ENCODE results near the gene ZNF835. TPM values are rescaled to one million over a fixed set of nuclear protein-coding genes. Genes with fewer than 3 reads are reported as not detected.
A peak's percentile ranks its signal among the peaks of the same experiment; 100 is the strongest.

The ZNF835 gene
- polyA plus RNA-seq, 1 of the 3 experiments (the other 2 are of a cell fraction): not detected

- H3F3A ChIP-seq (replicated peaks; ENCODE audit: insufficient read depth): no peaks in the 10 kb centered on the region
- H3K4me3 ChIP-seq (ENCODE audit: low read depth in 2 of 2, low read length in 1 of 2): no peak overlapping the region; a peak in 1 of 4 replicates
- no peaks in the 10 kb centered on the region for H3K4me1 ChIP-seq (ENCODE audit: control insufficient read depth in 1 of 2, insufficient read depth in 2 of 2, low read depth in 1 of 2, low read length in 1 of 2)
- H3K9ac ChIP-seq: no peak overlapping the region
- no peaks in the 10 kb centered on the region for H3K27me3 ChIP-seq (ENCODE audit: insufficient read depth)
- no peak overlapping the region for H3K27ac ChIP-seq (ENCODE audit: low read depth in 2 of 2, low read length in 1 of 2)
- no peak for TF ChIP-seq IRF3 (IDR thresholded peaks at IDR 0.05; ENCODE audit: low read depth, low read length)
- TF ChIP-seq MAX (IDR thresholded peaks at IDR 0.05; ENCODE audit: low read depth): no peak
- TF ChIP-seq SIN3A (IDR thresholded peaks at IDR 0.05; ENCODE audit: borderline replicate concordance, low read depth, low read length): no peak
- no peak for TF ChIP-seq TAF1 (IDR thresholded peaks at IDR 0.05; ENCODE audit: borderline replicate concordance, low read depth, low read length)
- TF ChIP-seq RXRA (IDR thresholded peaks at IDR 0.05; ENCODE audit: borderline replicate concordance, low read depth): no peak
- TF ChIP-seq RAD21 (IDR thresholded peaks at IDR 0.05; ENCODE audit: low read length): no peak
- TF ChIP-seq NRF1 (IDR thresholded peaks at IDR 0.05; ENCODE audit: low read depth, low read length): no peak
- no peak for TF ChIP-seq ELF1 (IDR thresholded peaks at IDR 0.05)
- TF ChIP-seq, protein P1, sequence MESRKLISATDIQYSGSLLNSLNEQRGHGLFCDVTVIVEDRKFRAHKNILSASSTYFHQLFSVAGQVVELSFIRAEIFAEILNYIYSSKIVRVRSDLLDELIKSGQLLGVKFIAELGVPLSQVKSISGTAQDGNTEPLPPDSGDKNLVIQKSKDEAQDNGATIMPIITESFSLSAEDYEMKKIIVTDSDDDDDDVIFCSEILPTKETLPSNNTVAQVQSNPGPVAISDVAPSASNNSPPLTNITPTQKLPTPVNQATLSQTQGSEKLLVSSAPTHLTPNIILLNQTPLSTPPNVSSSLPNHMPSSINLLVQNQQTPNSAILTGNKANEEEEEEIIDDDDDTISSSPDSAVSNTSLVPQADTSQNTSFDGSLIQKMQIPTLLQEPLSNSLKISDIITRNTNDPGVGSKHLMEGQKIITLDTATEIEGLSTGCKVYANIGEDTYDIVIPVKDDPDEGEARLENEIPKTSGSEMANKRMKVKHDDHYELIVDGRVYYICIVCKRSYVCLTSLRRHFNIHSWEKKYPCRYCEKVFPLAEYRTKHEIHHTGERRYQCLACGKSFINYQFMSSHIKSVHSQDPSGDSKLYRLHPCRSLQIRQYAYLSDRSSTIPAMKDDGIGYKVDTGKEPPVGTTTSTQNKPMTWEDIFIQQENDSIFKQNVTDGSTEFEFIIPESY (IDR thresholded peaks at IDR 0.05; ENCODE audit: borderline replicate concordance, low read depth): no peak
- TF ChIP-seq, protein P2, sequence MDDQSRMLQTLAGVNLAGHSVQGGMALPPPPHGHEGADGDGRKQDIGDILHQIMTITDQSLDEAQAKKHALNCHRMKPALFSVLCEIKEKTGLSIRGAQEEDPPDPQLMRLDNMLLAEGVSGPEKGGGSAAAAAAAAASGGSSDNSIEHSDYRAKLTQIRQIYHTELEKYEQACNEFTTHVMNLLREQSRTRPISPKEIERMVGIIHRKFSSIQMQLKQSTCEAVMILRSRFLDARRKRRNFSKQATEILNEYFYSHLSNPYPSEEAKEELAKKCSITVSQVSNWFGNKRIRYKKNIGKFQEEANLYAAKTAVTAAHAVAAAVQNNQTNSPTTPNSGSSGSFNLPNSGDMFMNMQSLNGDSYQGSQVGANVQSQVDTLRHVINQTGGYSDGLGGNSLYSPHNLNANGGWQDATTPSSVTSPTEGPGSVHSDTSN (IDR thresholded peaks at IDR 0.05): no peak
- no peak for TF ChIP-seq FOSL2 (IDR thresholded peaks at IDR 0.05; ENCODE audit: borderline replicate concordance, low read depth)
- DNase-seq: no peak
- ChIA-PET POLR2A (no interaction called here), CTCF (no interaction called here)
- no peaks in the 10 kb centered on the region for H4K20me1 ChIP-seq (ENCODE audit: insufficient read depth)
- WGBS (ENCODE audit: low lambda C conversion rate): 91% methylated on average over 9 of the region's 9 CpGs
- no peak overlapping the region for H2AFZ ChIP-seq (ENCODE audit: low read depth)
- H3K4me2 ChIP-seq: no peak overlapping the region
- H3K36me3 ChIP-seq (replicated peaks in 1 of 2; ENCODE audit: control insufficient read depth in 1 of 2, insufficient read depth in 2 of 2, low read length in 1 of 2): peaks cover 19 to 37% of the 10 kb centered on the region in 2 experiments
- H3K9me2 ChIP-seq: no peaks in the 10 kb centered on the region
- peaks cover 14% of the 10 kb centered on the region; the same call in 1 of the 2 replicates for H3K79me2 ChIP-seq (ENCODE audit: insufficient read depth)
- H3K9me3 ChIP-seq: no peaks in the 10 kb centered on the region
Observed at GRCh38 chr19:56623006-56623405, 48.6 kb downstream of the ZNF835 start.

- H3K4me2 ChIP-seq: no peak overlapping the region
- no peak for TF ChIP-seq YY1 (IDR thresholded peaks at IDR 0.05; ENCODE audit: low read depth)
- TF ChIP-seq FOXJ3 (CRISPR knock-in tag; IDR thresholded peaks at IDR 0.05): no peak
- TF ChIP-seq NRF1 (IDR thresholded peaks at IDR 0.05; ENCODE audit: low read depth, low read length): no peak
- TF ChIP-seq TAF1 (IDR thresholded peaks at IDR 0.05; ENCODE audit: borderline replicate concordance, low read depth, low read length): no peak
- TF ChIP-seq MEF2A (IDR thresholded peaks at IDR 0.05; ENCODE audit: borderline replicate concordance, low read depth): no peak
- H3F3A ChIP-seq (replicated peaks; ENCODE audit: insufficient read depth): no peaks in the 10 kb centered on the region
- H3K9ac ChIP-seq: no peak overlapping the region
- peaks cover 18% of the 10 kb centered on the region for H3K79me2 ChIP-seq (ENCODE audit: insufficient read depth)
- WGBS (ENCODE audit: low lambda C conversion rate): 99% methylated on average over 31 of the region's 37 CpGs
- no peaks in the 10 kb centered on the region for H3K4me1 ChIP-seq (ENCODE audit: control insufficient read depth in 1 of 2, insufficient read depth in 2 of 2, low read depth in 1 of 2, low read length in 1 of 2)
- H3K27me3 ChIP-seq (ENCODE audit: insufficient read depth): no peaks in the 10 kb centered on the region
- ChIA-PET CTCF (no interaction called here), POLR2A (no interaction called here)
- no peak for DNase-seq
- H3K36me3 ChIP-seq (replicated peaks in 1 of 2; ENCODE audit: control insufficient read depth in 1 of 2, insufficient read depth in 2 of 2, low read length in 1 of 2): peaks cover 20 to 38% of the 10 kb centered on the region in 2 experiments
- no peak overlapping the region for H2AFZ ChIP-seq (ENCODE audit: low read depth)
- H4K20me1 ChIP-seq (ENCODE audit: insufficient read depth): no peaks in the 10 kb centered on the region
- no peak overlapping the region for H3K27ac ChIP-seq (ENCODE audit: low read depth in 2 of 2, low read length in 1 of 2)
- H3K9me2 ChIP-seq: no peaks in the 10 kb centered on the region
- no peaks in the 10 kb centered on the region for H3K9me3 ChIP-seq
- H3K4me3 ChIP-seq (ENCODE audit: low read depth in 2 of 2, low read length in 1 of 2): peak overlapping the region in 1 of 2 experiments; percentile 7; a peak in 1 of 4 replicates
Observed at GRCh38 chr19:56622374-56622773, 49.2 kb downstream of the ZNF835 start.

All from SK-N-SH (cell line).